IMR-90 (cell line): ENCODE results near the gene C1orf116. TPM values are rescaled to one million over a fixed set of nuclear protein-coding genes. Genes with fewer than 3 reads are reported as not detected.

Source experiments
- ATAC-seq: fragments of 200-7000 bp; cut with Tn5 transposase; 2 replicates; pipeline ENCODE4 v1.9.1; 2020; ENCODE audit warnings: low read depth, mild to moderate bottlenecking, moderate library complexity
- BruUV-seq: library from RNA; stranded (reverse); fragments of 400-500 nt; replicated peaks from 2 replicates; lab custom pipeline; 2021; lab: Mats Ljungman, UMichigan
- CTCF ChIA-PET: fragments of 300-600 bp; formaldehyde crosslinking; extraction: SDS; loops from one replicate; lab custom pipeline; 2021; ENCODE audit warnings: antibody characterized with exemption; lab: Yijun Ruan, JAX
- POLR2A ChIA-PET: fragments of 300-600 bp; sonication (Branson Sonifier 250); formaldehyde crosslinking; loops from one replicate; lab custom pipeline; 2022; ENCODE audit warnings: antibody characterized with exemption; ENCODE audit not compliant: unreplicated experiment; lab: Charles Lee
- DNase-seq: peaks from one replicate; pipeline ENCODE4 v3.0.0; 2013
- H2AFZ ChIP-seq: replicated peaks from 2 replicates; pipeline ENCODE3; 2013; ENCODE audit warnings: low read length, mild to moderate bottlenecking; ENCODE audit not compliant: poor library complexity
- H2AK5ac ChIP-seq: 2 replicates; pipeline ENCODE4 v1.6.1; 2013; ENCODE audit warnings: low read depth, low read length, inconsistent platforms
- H2AK9ac ChIP-seq: replicated peaks from 2 replicates; pipeline ENCODE3; 2013; ENCODE audit warnings: mild to moderate bottlenecking, low read depth, low read length, moderate library complexity; ENCODE audit not compliant: poor library complexity
- H2BK120ac ChIP-seq: 2 replicates; pipeline ENCODE4 v1.6.1; 2013; ENCODE audit warnings: low read depth, low read length, inconsistent platforms
- H2BK15ac ChIP-seq: 3 replicates; pipeline ENCODE4 v1.6.1; 2013; ENCODE audit warnings: low read depth, low read length, inconsistent platforms
- H2BK20ac ChIP-seq: 2 replicates; pipeline ENCODE4 v1.6.1; 2013; ENCODE audit warnings: low read depth, mild to moderate bottlenecking, inconsistent platforms, low read length, moderate library complexity
- H2BK5ac ChIP-seq: 2 replicates; pipeline ENCODE4 v1.6.1; 2013; ENCODE audit warnings: mild to moderate bottlenecking, low read depth, low read length, inconsistent platforms; ENCODE audit not compliant: poor library complexity, severe bottlenecking
- H3K14ac ChIP-seq: replicated peaks from 2 replicates; pipeline ENCODE4 v1.6.1; 2013; ENCODE audit warnings: low read depth, low read length, inconsistent platforms
- H3K18ac ChIP-seq: 2 replicates; pipeline ENCODE4 v1.6.1; 2013; ENCODE audit warnings: low read depth, low read length, control low read depth
- H3K23ac ChIP-seq: 2 replicates; pipeline ENCODE4 v1.6.1; 2013; ENCODE audit warnings: low read depth, low read length, inconsistent platforms
- H3K27ac ChIP-seq: 2 replicates; pipeline ENCODE4 v1.5.1; 2013; ENCODE audit warnings: mild to moderate bottlenecking, control low read depth, low read length; ENCODE audit not compliant: insufficient read depth
- H3K27me3 ChIP-seq: 2 replicates; pipeline ENCODE4 v1.6.1; 2013; ENCODE audit warnings: low read length; ENCODE audit not compliant: control insufficient read depth, insufficient read depth
- H3K36me3 ChIP-seq: 2 replicates; pipeline ENCODE4 v1.6.1; 2013; ENCODE audit warnings: low read length, mixed read lengths; ENCODE audit not compliant: control insufficient read depth, insufficient read depth
- H3K4ac ChIP-seq: 2 replicates; pipeline ENCODE4 v1.6.1; 2013; ENCODE audit warnings: low read depth, low read length, inconsistent platforms
- H3K4me1 ChIP-seq: 2 replicates; pipeline ENCODE4 v1.6.1; 2013; ENCODE audit warnings: low read length, mixed read lengths; ENCODE audit not compliant: control insufficient read depth, insufficient read depth
- H3K4me2 ChIP-seq: 2 replicates; pipeline ENCODE4 v1.6.1; 2013; ENCODE audit warnings: low read depth, mild to moderate bottlenecking, control low read depth, low read length, moderate library complexity
- H3K4me3 ChIP-seq: 2 replicates; pipeline ENCODE4 v1.5.1; 2013; ENCODE audit warnings: low read depth, mild to moderate bottlenecking, control low read depth, low read length, moderate library complexity; ENCODE audit not compliant: insufficient read depth
- H3K56ac ChIP-seq: 2 replicates; pipeline ENCODE4 v1.6.1; 2013; ENCODE audit warnings: low read length, inconsistent platforms; ENCODE audit not compliant: insufficient read depth; ENCODE audit errors: extremely low read depth
- H3K79me1 ChIP-seq, 2 experiments: 2 replicates each; pipeline ENCODE4 v1.6.1; 2013; ENCODE audit warnings: low read length in 2 of 2, inconsistent platforms in 1 of 2, low read depth in 1 of 2
- H3K9ac ChIP-seq: 2 replicates; pipeline ENCODE4 v1.6.1; 2013; ENCODE audit warnings: low read depth, low read length, control low read depth
- H3K9me1 ChIP-seq: 2 replicates; pipeline ENCODE4 v1.6.1; 2013; ENCODE audit warnings: low read length, inconsistent platforms; ENCODE audit not compliant: insufficient read depth
- H3K9me3 ChIP-seq: 2 replicates; pipeline ENCODE4 v1.6.1; 2013; ENCODE audit warnings: low read length; ENCODE audit not compliant: control insufficient read depth, insufficient read depth
- H4K20me1 ChIP-seq: 2 replicates; pipeline ENCODE4 v1.6.1; 2013; ENCODE audit warnings: low read length, inconsistent platforms; ENCODE audit not compliant: insufficient read depth
- H4K5ac ChIP-seq: 2 replicates; pipeline ENCODE4 v1.6.1; 2013; ENCODE audit warnings: mild to moderate bottlenecking, low read depth, low read length, control low read depth
- H4K8ac ChIP-seq, 2 experiments: 2 replicates each; pipeline ENCODE4 v1.6.1; 2013; ENCODE audit warnings: low read depth in 2 of 2, low read length in 2 of 2, control low read depth in 1 of 2, inconsistent platforms in 1 of 2
- H4K91ac ChIP-seq: 2 replicates; pipeline ENCODE4 v1.6.1; 2013; ENCODE audit warnings: low read depth, low read length, inconsistent platforms; ENCODE audit not compliant: insufficient read depth
- BHLHE40 ChIP-seq: fragments of 150-350 bp; IDR thresholded peaks from 2 replicates; pipeline ENCODE4 v1.6.1; 2016; ENCODE audit warnings: mild to moderate bottlenecking, low read depth, low read length
- CEBPB ChIP-seq: IDR thresholded peaks from 2 replicates; pipeline ENCODE4 v1.6.1; 2012; ENCODE audit warnings: low read depth, low read length, improper control_type of control experiment
- CHD1 ChIP-seq: IDR thresholded peaks from 2 replicates; pipeline ENCODE4 v1.6.1; 2012; ENCODE audit warnings: low read depth, low read length, improper control_type of control experiment
- FOS ChIP-seq: fragments of 150-350 bp; IDR thresholded peaks from 2 replicates; pipeline ENCODE4 v1.6.1; 2016; ENCODE audit warnings: low read depth, low read length
- MAFK ChIP-seq: IDR thresholded peaks from 2 replicates; pipeline ENCODE4 v1.6.1; 2012; ENCODE audit warnings: low read depth, low read length, improper control_type of control experiment
- MAZ ChIP-seq: IDR thresholded peaks from 2 replicates; pipeline ENCODE4 v1.6.1; 2012; ENCODE audit warnings: low read depth, mild to moderate bottlenecking, low read length, improper control_type of control experiment, moderate library complexity, borderline replicate concordance
- MXI1 ChIP-seq: IDR thresholded peaks from 2 replicates; pipeline ENCODE4 v1.6.1; 2012; ENCODE audit warnings: low read depth, mild to moderate bottlenecking, low read length, moderate library complexity, borderline replicate concordance
- NFE2L2 ChIP-seq: fragments of 150-350 bp; IDR thresholded peaks from 2 replicates; pipeline ENCODE4 v1.6.1; 2016; ENCODE audit warnings: low read depth, mild to moderate bottlenecking, low read length
- POLR2A ChIP-seq: IDR thresholded peaks from 2 replicates; pipeline ENCODE4 v1.6.1; 2012; ENCODE audit warnings: mild to moderate bottlenecking, low read depth, low read length
- RAD21 ChIP-seq: IDR thresholded peaks from 2 replicates; pipeline ENCODE4 v1.6.1; 2012; ENCODE audit warnings: low read length, improper control_type of control experiment
- RCOR1 ChIP-seq: IDR thresholded peaks from 2 replicates; pipeline ENCODE4 v1.6.1; 2012; ENCODE audit warnings: mild to moderate bottlenecking, low read length, improper control_type of control experiment; ENCODE audit not compliant: insufficient replicate concordance
- RFX5 ChIP-seq: IDR thresholded peaks from 2 replicates; pipeline ENCODE4 v1.8.0; 2012; ENCODE audit warnings: low read depth, mild to moderate bottlenecking, low read length, moderate library complexity
- SMC3 ChIP-seq: fragments of 150-350 bp; IDR thresholded peaks from 2 replicates; pipeline ENCODE4 v1.6.1; 2016; ENCODE audit warnings: low read depth, mild to moderate bottlenecking, antibody characterized with exemption, low read length, moderate library complexity
- WGBS, 2 experiments: methylation state at CpG; one replicate each; pipeline versions ENCODE4 v1.1.5 to v1.1.7; 2013; ENCODE audit warnings: missing lambda C conversion rate in 2 of 2; ENCODE audit not compliant: insufficient read length in 1 of 2; ENCODE audit errors: extremely low coverage in 2 of 2; 5-methylcytosine and 5-hydroxymethylcytosine counted together
- dilution Hi-C: fragments of 300-500 bp; cut with HindIII; formaldehyde crosslinking; loops from one replicate; pipeline ENCODE4 v1.14.3; 2018; ENCODE audit warnings: low sequenced_read_pairs; ENCODE audit not compliant: unreplicated experiment
- in situ Hi-C: fragments of 300-500 bp; cut with MboI; formaldehyde crosslinking; loops from 3 replicates; pipeline ENCODE4 v1.14.3; 2019; ENCODE audit warnings: low sequenced_read_pairs, inconsistent platforms, mixed read lengths
- intact Hi-C: fragments of 100-400 bp; cut with micrococcal nuclease; formaldehyde crosslinking; loops from 2 replicates; pipeline ENCODE4 v1.10.0; 2022
- polyA plus RNA-seq, 3 experiments: library from polyadenylated mRNA; depleted of rRNA; stranded (reverse); fragments of >200 nt; gene quantifications; 2 replicates each; pipeline ENCODE4 v1.2.3, GENCODE V29; 2012; ENCODE audit warnings: low replicate concordance in 1 of 3
- total RNA-seq: library from RNA; depleted of rRNA; stranded (reverse); fragments of >200 nt; gene quantifications from 2 replicates; pipeline ENCODE4 v1.2.3, GENCODE V29; 2012
- TF ChIP-seq, protein P1 (sequence below): fragments of 150-350 bp; IDR thresholded peaks from 2 replicates; pipeline ENCODE4 v1.6.1; 2017; ENCODE audit warnings: mild to moderate bottlenecking, antibody characterized with exemption, low read length, low read depth
- TF ChIP-seq, protein P2 (sequence below): fragments of 150-350 bp; IDR thresholded peaks from 2 replicates; pipeline ENCODE4 v1.6.1; 2016; ENCODE audit warnings: low read depth, mild to moderate bottlenecking, low read length, moderate library complexity, borderline replicate concordance
- TF ChIP-seq, protein P3 (sequence below): conservative IDR thresholded peaks from 2 replicates; pipeline ENCODE4 v1.5.1; 2012; ENCODE audit warnings: mild to moderate bottlenecking, low read depth, low read length, improper control_type of control experiment

Gene C1orf116
- total and polyA plus RNA-seq, 2 of the 4 experiments (the other 2 are of a cell fraction): under 0.01 to 0.03 TPM

DNA sequence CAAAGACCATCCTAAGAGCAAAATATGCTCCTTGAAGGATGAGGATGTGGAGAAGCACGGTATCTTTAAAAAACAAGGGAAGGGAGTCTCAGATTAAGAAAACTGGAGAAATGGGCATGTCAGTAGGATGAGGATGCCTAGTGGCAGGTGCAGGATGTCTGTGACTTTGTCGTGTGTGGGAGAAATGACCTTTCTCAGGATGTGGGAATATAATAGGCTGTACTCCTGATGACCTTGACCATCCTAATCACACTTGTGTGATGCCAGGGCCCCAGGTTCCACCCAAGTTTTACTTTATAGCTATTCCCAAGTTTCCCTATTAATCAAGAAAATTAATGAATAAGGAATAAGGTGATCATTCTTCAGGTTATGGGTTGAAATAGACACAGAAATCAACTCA is 12.9 kb downstream of the C1orf116 start:
- H3K36me3 ChIP-seq: no peaks in the 10 kb centered on the region
- no CpG with 5 or more reads among the region's 2 CpGs for WGBS, 2 experiments
- no peak overlapping the region for H2BK5ac ChIP-seq
- BruUV-seq: no TSS peak
- peaks cover 14% of the 10 kb centered on the region for H3K9me1 ChIP-seq
- no peak overlapping the region for H3K4me3 ChIP-seq
- H3K23ac ChIP-seq: no peak overlapping the region
- H3K27me3 ChIP-seq: no peaks in the 10 kb centered on the region; the same call in 1 of the 2 replicates
- H2BK15ac ChIP-seq: no peak overlapping the region
- H3K27ac ChIP-seq: no peak overlapping the region
- TF ChIP-seq RAD21: no peak
- TF ChIP-seq MXI1: no peak
- TF ChIP-seq, protein P1, sequence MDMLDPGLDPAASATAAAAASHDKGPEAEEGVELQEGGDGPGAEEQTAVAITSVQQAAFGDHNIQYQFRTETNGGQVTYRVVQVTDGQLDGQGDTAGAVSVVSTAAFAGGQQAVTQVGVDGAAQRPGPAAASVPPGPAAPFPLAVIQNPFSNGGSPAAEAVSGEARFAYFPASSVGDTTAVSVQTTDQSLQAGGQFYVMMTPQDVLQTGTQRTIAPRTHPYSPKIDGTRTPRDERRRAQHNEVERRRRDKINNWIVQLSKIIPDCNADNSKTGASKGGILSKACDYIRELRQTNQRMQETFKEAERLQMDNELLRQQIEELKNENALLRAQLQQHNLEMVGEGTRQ: no peak
- no peak for TF ChIP-seq SMC3
- TF ChIP-seq CEBPB: no peak
- TF ChIP-seq POLR2A: no peak
- no peak for TF ChIP-seq NFE2L2
- TF ChIP-seq, protein P2, sequence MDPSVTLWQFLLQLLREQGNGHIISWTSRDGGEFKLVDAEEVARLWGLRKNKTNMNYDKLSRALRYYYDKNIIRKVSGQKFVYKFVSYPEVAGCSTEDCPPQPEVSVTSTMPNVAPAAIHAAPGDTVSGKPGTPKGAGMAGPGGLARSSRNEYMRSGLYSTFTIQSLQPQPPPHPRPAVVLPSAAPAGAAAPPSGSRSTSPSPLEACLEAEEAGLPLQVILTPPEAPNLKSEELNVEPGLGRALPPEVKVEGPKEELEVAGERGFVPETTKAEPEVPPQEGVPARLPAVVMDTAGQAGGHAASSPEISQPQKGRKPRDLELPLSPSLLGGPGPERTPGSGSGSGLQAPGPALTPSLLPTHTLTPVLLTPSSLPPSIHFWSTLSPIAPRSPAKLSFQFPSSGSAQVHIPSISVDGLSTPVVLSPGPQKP: no peak
- TF ChIP-seq BHLHE40: no peak
- no peak for TF ChIP-seq FOS
- TF ChIP-seq CHD1: no peak
- TF ChIP-seq, protein P3, sequence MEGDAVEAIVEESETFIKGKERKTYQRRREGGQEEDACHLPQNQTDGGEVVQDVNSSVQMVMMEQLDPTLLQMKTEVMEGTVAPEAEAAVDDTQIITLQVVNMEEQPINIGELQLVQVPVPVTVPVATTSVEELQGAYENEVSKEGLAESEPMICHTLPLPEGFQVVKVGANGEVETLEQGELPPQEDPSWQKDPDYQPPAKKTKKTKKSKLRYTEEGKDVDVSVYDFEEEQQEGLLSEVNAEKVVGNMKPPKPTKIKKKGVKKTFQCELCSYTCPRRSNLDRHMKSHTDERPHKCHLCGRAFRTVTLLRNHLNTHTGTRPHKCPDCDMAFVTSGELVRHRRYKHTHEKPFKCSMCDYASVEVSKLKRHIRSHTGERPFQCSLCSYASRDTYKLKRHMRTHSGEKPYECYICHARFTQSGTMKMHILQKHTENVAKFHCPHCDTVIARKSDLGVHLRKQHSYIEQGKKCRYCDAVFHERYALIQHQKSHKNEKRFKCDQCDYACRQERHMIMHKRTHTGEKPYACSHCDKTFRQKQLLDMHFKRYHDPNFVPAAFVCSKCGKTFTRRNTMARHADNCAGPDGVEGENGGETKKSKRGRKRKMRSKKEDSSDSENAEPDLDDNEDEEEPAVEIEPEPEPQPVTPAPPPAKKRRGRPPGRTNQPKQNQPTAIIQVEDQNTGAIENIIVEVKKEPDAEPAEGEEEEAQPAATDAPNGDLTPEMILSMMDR: no peak
- TF ChIP-seq MAFK: no peak
- TF ChIP-seq RCOR1: no peak
- TF ChIP-seq MAZ: no peak
- no peak for TF ChIP-seq RFX5
- no peak overlapping the region for H2AFZ ChIP-seq
- dilution Hi-C loops: no loop called here
- H2AK5ac ChIP-seq: no peak overlapping the region
- ChIA-PET CTCF (no interaction called here), POLR2A (no interaction called here)
- no peak overlapping the region for H3K18ac ChIP-seq
- peaks cover 2% of the 10 kb centered on the region for H3K4me1 ChIP-seq
- H2AK9ac ChIP-seq: no peak overlapping the region
- intact Hi-C loops: no loop called here
- no peak overlapping the region for H3K4ac ChIP-seq
- DNase-seq (no peak), ATAC-seq (no peak)
- no peak overlapping the region for H2BK20ac ChIP-seq
- H3K79me1 ChIP-seq: no peaks in the 10 kb centered on the region
- no peak overlapping the region for H4K5ac ChIP-seq
- H3K56ac ChIP-seq: no peak overlapping the region
- H3K9ac ChIP-seq: no peak overlapping the region
- no peaks in the 10 kb centered on the region for H4K20me1 ChIP-seq
- no peak overlapping the region for H4K8ac ChIP-seq
- no peak overlapping the region for H4K91ac ChIP-seq
- H3K4me2 ChIP-seq: no peak overlapping the region
- in situ Hi-C loops: no loop called here
- H2BK120ac ChIP-seq: no peak overlapping the region
- H3K14ac ChIP-seq: no peak overlapping the region
- H3K9me3 ChIP-seq: no peaks in the 10 kb centered on the region
